ELF-1 (cell line): ENCODE data around the gene DNTTIP2.
"Not testable (repeated sequence)": the region's sequence is repeated elsewhere in the genome, so short reads cannot be mapped to it uniquely, and the experiment has no call there.

Source experiments
- DNase-seq: peaks from one replicate; pipeline ENCODE4 v3.0.0-alpha.2; 2016; ENCODE audit warnings: low read depth, low spot score

Gene DNTTIP2

GRCh38 chr1:93874025-93874651 lies 4.9 kb downstream of the DNTTIP2 start:
- no peak for DNase-seq

DNA sequence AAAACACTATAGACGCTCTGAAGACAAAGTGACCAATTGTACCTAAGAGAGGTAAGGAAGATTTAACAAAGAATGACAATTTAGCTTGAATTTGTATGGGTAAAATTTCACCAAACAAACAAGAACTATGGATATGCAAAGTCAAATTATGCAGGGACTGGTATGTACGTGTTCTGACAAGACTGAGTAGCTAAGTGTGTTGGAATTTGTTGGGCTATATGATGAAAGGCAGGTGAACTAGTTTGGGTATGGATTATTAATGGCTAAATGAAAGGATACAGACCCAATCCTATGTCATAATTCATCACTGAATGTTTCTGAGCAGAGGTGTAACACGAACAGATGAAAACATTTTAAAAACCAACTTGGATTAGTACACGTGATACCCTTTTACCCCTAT lies 7.6 kb downstream of the DNTTIP2 start:
- DNase-seq: no peak

GRCh38 chr1:93869653-93870052 lies 9.4 kb downstream of the DNTTIP2 start:
- no peak for DNase-seq

DNA sequence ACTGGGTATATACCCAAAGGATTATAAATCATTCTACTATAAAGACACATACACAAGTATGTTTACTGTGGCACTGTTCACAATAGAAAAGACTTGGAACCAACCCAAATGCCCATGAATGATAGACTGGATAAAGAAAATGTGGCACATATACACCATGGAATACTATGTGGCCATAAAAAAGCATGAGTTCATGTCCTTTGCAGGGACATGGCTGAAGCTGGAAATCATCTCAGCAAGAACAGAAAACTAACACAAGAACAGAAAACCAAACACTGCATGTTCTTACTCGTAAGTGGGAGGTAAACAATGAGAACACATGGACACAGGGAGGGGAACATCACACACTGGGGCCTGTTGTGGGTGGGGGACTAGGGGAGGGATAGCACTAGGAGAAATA lies 10.5 kb downstream of the DNTTIP2 start:
- DNase-seq: not testable (repeated sequence)

GRCh38 chr1:93865253-93865652 lies 13.8 kb downstream of the DNTTIP2 start:
- no peak for DNase-seq

DNA sequence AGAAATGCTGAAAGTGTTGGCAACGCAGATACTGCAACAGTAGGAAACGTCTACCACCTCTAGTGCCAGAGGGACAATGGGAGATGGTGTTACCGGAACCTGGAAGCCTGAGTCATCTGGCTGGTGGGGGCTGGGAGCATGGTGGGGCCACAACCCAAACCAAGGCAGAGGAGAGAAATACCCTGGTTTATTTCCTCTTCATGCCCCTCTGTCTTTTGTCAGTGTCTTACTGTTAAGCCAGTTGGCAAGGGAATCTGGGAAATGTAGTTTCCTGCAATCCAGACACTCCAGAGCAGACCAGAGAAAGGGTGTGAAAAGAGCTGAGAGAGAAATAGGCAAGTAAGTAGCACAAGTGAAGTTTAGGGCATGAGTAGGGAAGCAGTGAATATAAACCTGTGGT lies 14.8 kb downstream of the DNTTIP2 start:
- DNase-seq: peak; percentile 27

DNA sequence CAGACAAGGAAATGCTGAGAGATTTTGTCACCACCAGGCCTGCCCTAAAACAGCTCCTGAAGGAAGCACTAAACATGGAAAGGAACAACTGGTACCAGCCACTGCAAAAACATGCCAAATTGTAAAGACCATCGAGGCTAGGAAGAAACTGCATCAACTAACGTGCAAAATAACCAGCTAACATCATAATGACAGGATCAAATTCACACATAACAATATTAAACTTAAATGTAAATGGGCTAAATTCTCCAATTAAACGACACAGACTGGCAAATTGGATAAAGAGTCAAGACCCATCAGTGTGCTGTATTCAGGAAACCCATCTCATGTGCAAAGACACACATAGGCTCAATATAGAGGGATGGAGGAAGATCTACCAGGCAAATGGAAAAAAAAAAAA lies 21.4 kb downstream of the DNTTIP2 start:
- DNase-seq: not testable (repeated sequence)

DNA sequence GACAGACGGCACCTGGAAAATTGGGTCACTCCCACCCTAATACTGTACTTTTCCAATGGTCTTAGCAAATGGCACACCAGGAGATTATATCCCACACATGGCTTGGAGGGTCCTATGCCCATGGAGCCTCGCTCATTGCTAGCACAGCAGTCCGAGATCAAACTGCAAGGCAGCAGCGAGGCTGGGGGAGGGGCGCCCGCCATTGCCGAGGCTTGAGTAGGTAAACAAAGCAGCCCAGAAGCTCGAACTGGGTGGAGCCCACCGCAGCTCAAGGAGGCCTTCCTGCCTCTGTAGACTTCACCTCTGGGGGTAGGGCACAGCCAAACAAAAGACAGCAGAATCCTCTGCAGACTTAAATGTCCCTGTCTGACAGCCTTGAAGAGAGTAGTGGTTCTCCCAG lies 23.0 kb downstream of the DNTTIP2 start:
- not testable (repeated sequence) for DNase-seq

DNA sequence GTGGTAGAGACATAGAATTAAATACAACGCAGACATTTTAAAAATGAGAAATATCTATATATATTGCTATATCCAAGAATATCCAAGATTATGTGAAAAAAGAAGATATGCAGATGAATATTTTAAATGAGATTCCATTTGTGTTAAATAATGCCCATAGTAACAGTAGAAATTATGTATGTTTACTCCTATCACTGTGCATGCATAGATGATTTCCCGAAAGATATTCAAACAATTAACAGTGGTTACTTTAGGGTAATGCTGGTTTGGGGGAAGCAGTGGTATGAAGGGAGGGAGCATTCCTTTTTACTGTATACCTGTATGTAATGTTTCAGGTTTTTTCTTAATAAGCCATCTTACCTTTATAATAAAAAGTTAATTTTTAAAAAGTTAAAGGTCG lies 25.1 kb downstream of the DNTTIP2 start:
- DNase-seq: no peak

DNA sequence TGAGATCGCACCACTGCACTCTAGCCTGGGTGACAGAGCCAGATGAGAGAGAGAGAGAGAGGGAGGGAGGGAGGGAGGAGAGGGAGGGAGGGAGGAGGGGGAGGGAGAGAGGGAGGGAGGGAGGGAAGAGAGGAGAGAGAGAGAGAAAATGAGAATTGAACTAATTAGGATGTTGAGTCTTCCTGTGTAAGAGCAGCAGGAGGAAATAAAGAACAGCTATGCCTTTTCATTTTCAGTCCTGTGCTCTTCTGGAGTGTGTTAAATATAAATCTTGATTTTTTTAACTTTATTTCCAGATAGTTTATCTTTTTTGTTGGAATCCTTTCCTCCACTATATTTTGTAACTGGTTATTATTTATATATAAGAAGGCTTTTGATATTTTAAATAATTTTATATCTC lies 27.1 kb downstream of the DNTTIP2 start:
- DNase-seq: no peak

GRCh38 chr1:93851327-93851712 lies 27.7 kb downstream of the DNTTIP2 start:
- no peak for DNase-seq

- DNase-seq: peak; percentile 80
Measured at GRCh38 chr1:93850687-93851326, 28.2 kb downstream of the DNTTIP2 start.

DNA sequence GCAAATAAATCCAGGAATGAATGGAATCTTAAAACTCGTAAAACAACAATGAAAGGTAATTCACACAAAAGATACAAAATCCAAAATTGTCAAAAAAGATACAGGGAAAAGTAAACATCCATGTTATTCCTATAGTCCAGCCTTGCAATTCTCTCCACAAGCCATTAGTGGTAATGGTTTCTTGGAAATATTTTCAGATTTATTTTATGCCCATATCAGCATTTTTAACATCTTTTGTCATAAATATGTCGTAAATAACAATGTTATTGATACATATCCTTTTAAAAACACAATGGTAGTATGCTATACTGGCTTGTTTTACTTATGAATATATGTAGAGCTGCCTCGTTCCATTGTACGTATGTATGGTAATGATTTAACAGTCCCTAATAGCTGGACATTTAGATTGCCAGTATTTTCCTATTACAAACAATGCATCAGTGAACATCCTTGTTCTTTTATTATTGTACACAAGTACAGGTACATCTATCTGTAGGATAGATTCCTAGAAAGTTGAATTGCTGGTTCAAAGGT lies 30.6 kb downstream of the DNTTIP2 start:
- no peak for DNase-seq

DNA sequence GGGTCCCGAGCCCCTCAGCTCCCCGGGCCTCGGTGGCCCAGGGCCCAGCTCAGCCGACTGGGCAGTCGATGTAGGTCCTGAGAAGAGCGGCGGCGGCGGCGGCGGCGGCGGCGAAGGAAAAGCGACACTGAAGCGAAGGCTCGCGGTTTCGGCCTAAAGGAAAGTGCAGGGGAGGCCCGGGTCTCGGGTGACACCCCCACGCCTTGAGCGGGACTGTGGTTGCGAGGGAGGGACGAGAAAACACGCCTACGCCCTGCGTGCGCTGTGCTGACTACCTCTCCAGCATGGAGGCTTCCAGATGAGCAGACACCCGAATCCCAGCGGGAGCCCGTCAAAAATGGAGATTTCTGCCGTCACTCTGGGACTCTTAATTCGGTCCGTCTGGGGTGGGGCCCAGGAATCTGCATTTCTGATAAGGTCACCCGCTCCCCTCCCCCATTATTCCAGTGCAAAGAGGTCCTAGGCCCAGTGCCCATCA lies 31.2 kb downstream of the DNTTIP2 start:
- no peak for DNase-seq

- peak; percentile 97 for DNase-seq
Measured at GRCh38 chr1:93846992-93847810, 31.8 kb downstream of the DNTTIP2 start.

DNA sequence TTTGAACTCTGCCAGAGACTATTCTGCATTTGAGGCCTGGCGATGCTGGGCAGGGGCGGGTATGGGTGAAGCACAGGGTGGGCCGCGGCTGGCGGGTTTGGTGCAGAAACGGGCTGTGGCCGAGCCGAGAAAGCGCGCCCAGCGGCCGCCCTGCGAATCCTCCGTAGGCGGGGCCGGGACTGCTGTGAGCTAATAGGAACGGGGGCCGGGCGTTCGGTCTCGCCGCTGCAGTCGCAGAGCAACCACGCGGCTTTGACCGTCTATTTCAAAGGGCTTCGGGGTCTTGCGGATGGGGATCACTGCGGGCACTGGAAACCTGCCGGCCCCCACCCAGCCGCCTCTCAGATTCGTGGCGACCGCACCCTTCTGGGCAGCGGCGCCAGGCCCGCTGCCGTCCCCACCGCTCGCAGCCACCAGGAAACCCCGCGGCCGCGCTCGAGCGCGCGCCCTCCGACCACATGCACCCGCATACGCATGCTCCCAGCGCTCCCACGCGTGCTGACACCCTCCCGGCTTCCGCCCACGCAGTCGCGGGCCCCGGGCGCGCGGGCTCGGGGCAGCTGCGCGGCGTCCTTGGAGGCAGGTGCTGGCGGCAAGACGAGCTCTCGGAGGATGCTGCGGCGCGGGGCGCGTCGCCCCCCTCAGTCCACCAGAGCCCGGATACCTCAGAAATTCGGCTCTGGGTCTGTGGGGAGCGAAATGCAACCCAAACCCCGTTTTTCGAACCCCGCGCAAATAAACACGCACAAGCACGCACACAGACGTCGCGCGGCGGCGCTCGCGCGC lies 32.6 kb downstream of the DNTTIP2 start:
- DNase-seq: peak; percentile 91

- peak; percentile 63 for DNase-seq
Measured at GRCh38 chr1:93845538-93846205, 33.3 kb downstream of the DNTTIP2 start.

DNA sequence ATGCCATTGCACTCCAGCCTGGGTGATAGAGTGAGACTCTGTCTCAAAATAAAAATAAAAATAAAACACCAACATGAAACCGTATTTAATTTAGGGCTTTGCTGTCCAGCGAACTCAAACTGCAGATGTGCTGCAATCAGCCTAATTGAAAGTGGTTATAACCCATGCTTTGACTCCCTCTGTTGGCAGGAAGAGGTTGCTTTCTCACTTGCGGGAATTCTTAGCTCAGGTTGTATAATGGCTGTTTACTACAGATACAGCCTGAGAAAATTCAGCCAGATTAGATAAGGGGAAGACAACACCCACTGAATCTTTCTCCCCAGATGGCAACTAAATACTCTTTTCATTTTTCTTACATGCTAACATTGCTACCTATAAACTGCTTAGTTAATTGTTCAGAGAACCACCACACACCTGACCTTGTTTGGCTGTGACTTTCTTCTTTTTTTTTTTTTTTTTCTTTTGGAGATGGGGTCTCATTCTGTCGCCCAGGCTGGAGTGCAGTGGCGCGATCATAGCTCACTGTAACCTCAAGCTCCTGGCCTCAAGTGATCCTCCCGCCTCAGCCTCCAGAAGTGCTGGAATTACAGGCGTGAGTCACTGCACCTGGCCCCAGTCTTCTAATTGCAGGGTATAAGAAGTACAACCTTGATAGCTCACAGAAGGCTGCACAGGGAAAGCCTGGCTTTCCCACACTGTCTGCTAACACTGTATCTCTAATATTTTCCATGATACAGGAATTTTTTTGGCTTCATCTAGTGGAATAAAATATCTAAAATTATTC lies 34.6 kb downstream of the DNTTIP2 start:
- DNase-seq: peak; percentile 75

DNA sequence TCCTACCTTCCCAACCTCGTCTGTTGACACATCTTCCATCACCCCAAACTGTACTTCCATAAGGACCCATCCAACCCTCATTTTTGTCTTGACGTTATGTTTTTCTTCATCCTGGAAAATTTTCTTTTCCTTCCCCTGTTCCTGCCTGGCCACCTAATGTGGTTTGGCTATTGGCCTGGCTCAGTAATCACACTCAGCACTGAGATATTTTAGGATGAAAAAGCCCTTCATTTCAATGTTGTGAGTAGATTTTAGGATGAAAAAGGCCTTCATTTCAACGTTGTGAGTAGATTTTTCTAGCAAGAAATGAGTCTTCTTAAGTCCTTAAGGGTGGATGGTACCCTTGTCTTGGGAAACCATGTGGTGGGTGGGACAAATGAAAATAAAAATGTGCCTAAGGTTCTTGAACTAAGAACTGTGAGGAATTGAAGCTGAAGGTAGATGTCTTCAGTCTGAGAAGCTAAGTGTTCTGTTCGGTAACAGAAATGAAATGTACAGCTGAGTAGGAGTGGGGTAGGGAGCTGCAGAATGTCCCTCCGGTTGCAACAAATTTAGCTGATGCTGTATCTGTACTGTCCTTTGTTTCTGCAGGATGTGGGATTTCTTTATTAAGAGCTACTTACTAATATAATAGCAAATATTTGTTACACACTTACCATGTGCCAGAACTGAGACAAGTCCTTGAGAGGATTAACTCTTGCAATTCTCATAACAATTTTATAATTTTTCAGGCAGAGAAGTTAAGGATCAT lies 36.1 kb downstream of the DNTTIP2 start:
- DNase-seq: no peak
